Hippocampal formation (tissue), 2 donors: ENCODE measurements around the gene ITSN1.

Experiments
- DNase-seq, 2 donors: peaks; one replicate each; lab custom pipeline; 2025; lab: John Stamatoyannopoulos, UW

The ITSN1 gene

DNA sequence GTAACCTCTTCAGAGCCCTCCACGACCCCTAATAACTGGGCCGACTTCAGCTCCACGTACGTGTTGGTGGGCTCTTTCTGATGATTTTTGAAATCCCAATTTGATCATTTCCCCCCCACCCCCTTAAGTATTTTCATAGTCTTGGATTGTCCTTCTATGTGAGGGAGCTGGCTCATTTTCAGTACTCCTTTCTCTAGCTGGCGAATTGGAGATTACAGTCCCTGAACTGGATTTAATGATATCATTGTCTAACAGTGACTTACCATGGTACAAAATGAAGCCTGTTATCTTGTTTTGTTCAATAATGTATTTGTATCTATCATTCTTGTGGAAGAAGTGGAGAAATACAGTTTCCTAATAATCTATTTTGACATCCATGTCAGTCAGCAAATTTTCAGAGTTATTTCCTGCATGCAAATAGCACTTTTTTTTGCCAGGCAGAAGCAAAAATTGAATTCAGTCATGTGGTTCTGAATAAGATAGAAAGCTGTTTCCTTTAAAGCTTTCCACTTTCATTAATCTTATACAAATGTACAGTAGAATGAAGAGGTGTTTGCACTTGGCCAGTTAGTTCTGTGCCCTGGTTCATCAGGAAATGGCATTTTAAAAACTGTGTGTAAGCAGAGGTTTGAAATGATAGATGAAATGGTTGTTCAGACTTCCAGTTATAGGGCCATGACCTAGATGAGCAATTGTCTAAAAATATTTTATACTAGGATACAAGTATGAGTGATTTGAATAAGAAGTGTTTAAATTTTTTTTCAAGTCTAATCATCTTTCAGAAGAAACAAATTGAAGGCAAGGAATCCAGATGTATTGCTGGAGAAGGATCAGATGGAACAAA, 169.1 kb downstream of the ITSN1 start:
- DNase-seq, result no peak

DNA sequence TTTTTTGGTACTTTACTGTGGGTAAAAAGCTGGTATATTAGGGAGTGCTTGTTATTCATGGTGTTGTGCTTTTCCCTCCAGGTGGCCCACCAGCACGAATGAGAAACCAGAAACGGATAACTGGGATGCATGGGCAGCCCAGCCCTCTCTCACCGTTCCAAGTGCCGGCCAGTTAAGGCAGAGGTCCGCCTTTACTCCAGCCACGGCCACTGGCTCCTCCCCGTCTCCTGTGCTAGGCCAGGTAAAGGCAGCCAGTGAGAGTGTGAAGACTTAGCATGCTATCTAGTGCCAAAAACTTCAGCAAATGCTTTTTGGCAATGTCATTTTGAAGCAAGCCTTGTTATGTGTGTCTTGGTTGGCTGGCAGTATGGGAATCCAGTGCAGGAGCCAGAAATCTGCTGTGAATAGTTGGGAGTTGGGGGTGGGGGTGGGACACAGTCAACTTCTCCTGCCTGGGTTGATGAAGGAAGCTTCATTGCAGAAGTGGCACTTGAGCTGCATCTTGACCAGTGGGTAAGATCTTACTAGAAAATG, 171.6 kb downstream of the ITSN1 start:
- DNase-seq, result no peak

DNA sequence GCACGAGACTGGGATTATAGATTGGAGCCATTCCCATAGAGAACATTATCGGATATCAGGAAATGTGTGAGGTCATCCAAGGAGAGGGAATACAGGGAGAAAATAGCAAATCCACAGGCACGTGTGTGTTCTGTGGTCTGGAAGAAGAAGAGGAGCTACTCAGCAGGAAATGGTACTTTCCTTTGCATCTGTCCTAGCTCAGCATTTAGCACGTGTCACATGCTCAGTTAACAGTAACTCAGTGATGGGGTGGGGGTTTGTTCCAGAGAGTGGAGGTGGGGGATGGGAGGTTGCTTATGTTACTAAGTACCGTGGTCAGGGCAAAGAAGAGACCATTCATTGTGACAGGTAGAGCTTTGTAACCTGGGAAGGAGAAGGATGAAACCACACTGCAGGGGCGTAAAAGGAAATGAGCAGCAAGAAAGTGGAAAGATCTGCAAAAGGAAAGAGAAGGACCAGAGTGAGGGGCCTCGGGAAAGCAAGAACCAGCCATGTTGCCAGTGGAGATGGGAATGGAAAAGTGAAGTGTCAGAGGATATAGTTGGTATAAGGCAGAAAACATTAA, 172.9 kb downstream of the ITSN1 start:
- DNase-seq, result no peak

DNA sequence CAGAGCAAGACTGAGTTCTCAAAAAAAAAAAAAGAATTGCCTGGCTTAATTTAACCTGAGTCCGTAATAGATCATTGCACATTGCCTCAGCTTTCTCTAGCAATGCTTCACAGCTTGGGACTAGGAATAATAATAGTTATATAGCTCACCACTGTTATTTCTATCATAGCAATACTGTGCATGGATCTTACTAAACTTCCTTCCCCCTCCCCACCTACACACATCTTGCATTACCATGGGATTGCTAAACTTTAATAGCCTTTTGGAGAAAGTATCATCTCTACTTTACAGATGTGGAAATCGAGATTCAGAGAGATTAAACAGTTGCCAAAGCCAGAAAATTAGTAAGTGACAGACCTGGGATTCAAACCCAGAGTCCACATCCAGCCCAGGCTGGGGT, 173.9 kb downstream of the ITSN1 start:
- DNase-seq, result no peak

DNA sequence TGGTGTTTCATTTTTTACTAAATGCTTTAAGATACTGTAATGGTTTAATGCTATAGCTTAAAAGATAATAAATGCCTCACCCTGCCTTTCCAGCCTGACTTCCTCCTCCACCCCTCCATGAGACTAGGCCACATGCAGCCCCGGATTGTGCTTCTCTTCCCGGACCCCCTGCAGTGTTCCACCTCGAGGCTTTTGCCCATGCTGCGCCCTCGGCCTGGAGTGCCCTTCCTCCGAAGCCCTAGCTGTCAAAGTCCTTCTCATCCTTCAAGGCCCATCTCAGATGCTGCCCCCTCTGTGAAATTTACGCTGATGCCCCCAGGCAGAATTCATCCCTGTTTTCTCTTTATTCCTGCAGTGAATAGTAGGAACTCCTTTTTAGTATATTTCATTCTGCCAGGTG, 174.8 kb downstream of the ITSN1 start:
- no peak for DNase-seq

DNA sequence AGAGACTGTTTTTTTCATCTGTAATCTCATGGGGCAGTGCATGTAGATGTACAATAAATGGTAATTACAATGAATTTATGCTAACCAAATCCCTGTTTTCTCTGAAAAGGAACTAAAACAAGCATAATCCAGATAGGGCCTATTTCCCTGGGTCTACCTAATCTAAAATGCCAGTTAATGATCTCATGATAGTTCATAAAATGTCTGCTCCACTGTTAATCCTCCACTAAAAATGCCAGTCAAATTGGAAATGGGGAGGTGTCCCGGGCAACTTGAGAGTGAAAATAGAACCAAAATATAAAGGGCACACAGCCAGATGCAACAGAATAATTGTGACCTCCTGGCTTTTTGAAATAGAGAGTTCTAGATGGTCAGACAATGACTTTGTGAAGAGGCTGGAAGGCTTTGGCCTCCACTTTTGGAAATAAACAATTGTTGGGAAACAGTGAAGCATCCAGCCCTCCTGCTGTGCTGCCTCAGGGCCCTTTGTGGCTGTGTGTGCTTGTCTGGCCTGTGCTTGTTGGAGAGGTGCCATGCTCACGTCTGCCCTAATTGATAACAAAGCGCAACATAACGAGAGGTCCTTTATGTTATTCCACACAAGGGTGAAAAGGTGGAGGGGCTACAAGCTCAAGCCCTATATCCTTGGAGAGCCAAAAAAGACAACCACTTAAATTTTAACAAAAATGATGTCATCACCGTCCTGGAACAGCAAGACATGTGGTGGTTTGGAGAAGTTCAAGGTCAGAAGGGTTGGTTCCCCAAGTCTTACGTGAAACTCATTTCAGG, 175.6 kb downstream of the ITSN1 start:
- DNase-seq, result no peak

DNA sequence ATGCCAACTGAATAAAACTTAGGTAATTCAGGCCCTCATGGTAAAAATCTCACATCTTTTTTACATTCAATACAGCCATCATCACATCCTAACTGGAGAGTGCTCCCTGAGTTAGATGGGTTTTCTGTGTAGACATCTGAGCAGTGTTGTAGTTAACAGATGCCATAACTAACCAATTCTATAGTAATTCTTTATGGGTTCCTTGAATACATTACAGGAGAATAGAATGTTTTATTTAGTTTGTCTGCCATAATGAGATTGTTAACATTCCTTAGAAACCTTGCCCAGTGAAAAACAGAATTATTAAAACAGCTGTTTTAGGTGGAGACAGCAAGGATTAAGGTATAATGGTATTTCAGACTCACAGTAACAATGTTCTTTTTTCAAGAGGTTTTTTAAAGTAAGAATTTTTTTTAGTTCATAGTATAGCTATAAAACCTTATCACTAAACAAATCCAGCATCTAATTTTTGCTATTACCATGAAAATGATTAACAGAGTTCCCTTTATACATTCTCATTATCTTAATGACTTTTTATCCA, 178.0 kb downstream of the ITSN1 start:
- DNase-seq, result no peak

DNA sequence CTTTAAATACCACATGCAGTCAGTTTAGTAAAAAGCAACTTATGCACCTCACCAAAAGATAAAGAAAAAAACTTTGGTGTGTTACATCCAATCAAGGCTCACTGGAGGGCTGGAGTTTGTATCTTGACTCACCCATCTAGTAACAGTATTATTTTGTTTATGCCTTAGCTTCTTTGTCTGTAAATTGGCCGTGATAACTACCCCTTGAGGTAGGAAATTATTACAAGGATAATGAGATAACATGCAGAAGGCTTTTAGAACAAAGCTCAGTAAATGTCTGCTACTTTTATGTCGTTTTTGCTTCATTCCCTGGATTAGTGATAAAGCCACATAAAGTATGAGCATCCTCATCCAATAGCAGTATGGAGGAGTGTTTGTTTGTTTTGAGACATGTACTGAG, 178.5 kb downstream of the ITSN1 start:
- DNase-seq, result no peak

DNA sequence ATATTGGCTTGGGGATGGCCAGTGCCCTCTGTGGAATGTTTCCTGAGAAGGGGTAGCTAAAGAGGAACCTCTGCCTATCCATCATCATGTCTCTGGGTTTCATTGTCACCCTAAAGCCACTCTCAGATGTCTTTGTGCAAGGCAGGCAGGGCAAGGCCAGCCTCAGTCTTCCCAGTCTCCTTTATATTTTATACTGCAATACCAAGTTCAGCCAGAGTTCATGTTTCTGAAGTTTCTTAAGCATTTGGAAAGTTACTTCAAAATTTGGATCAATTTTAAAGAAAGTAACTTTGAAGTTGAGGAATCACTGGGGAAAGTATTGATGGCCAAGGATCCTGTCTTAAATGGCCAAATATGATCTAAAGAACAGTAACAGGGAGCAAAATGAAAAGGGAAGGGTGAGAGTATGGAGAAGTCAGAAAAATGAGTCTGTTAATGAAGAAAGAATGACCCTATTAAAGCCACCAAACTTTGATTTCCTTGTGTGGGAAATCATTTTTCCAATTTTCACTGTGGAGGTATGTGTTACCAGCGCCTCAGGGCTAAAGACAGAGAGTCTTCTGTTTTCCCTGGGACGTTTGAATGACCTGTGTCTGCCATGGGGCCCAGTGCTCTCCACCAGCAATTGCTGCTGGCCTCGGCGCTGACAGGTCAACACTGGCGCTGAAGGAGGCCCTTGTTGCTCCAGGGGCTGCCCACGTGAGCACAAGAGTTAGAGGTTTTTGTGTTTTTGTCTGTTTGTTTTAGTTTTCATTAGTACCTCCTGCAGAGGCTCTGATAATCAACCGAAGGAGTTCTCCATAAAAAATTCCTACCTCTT, 179.4 kb downstream of the ITSN1 start:
- no peak for DNase-seq

DNA sequence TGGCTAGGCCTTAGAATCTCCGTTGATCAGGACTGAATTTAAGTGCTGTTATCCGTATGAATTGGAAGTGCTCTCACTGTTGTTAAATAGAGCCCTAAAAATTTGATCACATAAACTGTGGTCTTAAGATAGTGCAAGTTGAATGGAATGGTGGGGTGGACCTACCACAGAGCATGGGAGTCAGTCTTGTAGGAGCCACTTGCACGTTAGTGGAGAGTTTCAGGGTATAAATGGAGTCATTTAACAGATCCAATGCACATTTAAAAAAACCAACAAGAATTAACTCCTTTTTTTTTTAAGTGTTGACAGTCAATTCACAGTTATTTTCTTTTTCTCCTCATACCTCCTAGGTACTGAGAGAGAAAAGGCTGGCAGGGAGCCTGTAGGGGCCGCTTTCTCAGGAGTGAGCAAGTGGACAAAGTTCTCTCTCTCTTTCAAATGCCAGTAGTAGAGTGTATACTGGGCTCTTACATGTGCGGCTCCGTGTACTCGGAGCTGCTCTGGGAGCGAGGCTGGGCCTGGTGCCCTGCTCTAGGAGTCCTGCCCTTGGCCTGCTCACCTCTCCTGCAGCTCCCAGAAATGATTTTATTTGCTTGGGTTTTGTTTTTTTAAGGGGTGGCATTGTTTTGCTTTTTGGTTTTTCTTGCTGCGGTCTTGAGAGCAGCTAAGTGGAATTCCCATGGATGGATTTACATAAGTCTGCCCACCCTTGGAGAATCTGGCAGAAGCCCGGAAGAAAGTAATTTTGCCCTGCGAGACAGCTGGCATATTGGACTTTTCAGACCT, 182.0 kb downstream of the ITSN1 start:
- no peak for DNase-seq

DNA sequence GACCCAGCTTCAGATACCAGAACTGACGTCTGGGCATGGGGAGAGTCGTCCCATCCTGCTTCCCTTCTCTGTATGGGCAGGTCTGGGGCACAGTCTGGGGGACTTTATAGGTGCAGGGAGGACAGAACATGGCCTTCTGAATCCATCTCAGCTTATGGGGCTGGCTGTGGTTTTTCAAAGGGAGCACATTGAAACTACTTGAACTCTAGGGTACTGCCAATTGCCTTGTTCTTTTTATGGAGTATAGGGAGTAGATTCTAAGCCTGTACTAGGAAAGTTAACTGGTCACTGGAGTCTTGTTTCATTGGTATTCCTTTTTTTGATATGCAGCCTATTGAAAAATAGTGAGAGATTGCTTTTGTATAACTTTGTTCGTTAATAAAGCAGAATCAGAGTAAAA, 183.1 kb downstream of the ITSN1 start:
- no peak for DNase-seq

DNA sequence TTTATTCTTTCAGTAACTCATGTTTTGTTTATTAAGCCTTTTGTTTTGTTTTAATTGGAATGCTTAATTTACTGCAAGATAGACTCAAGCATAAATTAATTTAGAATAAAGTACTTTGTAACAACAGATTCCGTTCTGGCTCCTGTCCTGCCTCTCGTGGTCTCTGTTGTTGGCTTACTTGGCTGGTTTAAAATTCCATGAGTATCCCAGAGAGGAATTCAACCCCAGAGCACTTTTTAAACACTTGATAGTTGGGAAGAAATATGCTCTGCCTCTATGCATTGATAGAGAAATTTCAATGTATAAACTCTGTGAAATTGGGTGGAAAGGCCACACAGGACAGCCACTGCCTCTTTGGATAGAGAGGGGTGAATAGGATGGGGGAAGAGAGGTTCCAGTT, 183.6 kb downstream of the ITSN1 start:
- DNase-seq, result no peak

DNA sequence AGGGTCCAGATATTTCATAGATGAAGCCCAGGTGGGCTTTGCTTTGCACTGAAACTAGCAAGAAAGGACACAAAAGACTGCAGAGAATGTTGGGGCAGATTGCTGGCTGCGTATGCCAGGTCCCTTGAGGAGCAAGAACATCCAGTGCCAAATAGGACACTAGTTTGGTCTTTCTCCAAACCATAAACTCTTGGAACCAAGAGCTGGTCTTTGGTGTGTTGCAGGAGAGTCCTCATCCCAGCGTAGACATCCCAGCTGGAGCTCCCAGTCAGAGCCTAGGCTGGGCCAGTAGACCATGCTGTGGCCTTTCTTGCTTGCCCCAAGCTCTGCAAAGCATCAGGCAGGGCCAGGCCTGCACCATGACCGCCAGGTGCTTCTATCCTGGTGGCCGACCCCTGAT, 185.8 kb downstream of the ITSN1 start:
- no peak for DNase-seq

DNA sequence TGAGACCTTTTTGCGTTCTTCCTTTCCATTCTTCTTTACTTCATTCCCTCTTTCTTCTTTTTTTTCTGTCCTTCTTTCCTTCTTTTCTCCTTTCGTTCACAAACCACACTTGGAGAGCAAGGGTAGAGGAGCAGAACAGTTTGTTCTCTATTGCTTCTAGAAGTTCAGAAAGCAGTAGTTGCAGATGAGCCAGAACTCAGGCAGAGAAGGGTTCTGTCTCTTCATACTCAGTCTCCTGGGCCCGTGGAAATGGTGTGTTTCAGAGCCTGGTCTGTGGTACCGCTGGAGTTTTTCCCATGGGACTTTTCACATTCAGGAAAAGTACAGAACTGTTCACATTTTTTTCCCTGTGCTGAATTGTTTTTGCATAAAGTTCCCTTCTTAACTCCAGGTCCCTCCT, 186.3 kb downstream of the ITSN1 start:
- DNase-seq, result no peak

DNA sequence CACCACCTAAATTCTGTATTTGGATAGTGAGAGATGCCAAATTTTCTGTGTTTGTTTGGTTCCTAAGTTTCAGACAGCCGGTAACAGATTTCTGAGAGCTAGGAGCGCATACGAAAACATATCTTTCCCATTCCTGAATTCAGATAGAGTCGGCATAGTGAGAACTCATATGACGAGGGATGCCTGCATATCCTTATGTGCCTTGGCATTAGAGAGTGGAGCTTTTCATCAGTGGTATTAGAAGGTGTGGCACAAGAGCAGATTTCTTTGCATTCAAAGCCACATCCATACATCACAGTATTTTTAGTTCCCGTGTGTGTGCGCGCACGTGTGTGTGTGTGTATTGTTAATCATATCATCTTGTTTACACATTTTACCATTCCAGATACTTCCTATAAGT, 187.5 kb downstream of the ITSN1 start:
- DNase-seq, result no peak

DNA sequence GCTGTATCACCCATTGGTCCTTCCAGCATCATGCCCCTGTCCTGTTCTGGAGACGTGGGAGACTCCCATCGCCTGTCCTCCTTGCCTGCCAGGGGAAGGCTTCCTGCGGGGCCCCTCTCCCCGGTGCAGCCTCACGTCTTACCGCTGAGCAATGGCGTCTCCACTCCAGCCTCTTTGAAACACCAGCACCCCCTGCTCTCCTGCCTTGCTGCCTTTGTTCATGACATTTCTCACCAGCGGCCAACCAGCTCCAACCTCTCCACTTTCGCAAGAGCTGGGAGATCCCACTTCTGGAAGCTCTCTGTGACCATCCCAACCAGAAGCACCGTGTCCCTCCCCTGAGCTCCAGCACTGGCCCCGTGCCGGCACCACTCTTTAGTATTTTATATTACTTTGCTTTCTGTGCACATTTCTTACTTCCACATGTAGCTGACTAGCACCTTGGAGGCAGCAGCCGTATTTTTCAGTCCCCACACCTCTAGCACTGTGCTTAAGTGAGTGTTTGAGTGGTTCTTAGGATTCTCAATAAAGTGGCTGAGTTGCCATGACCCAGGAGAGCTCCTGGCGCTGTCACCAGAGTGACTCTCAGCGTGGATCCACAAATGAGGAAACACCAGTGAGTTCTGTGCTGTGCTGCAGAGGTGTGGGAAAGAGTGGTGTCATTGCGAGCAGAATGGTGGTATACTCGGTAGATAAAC, 189.8 kb downstream of the ITSN1 start:
- no peak for DNase-seq

DNA sequence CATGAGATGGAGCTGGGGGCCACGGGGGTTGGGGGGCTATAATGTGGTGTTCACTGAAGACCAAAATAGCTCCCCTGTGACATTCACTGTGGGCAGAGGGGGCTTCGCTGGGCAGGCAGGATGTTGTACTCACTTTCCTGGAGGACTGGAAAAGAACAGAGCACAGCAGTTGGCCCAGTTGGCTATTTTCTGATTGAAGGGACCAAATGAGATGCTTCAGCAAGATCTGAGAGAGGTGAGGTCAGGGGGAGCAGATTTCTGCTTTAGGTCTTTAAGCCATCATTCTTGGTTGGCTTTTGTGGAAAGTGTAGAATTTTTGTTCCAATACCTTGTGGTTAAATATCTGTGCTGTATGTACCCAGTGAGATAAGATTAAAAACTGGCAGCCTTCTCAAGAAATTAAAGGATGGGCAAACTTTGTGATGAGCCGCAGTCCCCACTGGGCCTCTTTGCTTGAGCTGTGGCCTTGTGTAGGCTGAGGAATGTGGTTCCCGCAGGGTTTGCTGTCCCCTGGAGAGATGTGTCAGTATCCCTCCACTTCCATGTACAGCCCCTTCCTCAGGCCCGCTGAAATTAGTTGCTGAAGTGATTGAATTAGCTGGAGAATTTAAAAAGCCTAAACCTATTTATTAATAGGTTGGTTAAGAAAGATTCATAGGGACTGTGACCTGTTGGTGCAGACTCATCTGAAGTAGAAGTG, 192.7 kb downstream of the ITSN1 start:
- no peak for DNase-seq

DNA sequence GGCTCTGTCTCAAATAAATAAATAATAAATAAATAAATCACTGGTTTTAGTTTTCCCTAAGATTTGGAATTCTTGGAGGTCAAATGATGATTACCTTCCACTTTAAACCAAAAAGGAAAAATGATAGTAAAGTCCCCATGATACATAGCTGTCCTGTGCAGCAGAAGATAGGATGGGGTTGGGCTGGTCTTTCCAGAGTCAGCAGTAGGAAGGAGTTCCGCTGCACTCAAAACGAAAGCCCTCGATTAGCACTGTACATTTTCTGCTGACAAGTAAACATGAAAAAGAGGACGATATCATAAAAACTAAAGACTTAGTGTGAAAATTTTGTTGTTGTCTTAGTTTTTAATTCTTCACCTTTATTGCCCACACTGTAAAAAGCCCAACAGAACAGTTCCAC, 193.6 kb downstream of the ITSN1 start:
- no peak for DNase-seq

DNA sequence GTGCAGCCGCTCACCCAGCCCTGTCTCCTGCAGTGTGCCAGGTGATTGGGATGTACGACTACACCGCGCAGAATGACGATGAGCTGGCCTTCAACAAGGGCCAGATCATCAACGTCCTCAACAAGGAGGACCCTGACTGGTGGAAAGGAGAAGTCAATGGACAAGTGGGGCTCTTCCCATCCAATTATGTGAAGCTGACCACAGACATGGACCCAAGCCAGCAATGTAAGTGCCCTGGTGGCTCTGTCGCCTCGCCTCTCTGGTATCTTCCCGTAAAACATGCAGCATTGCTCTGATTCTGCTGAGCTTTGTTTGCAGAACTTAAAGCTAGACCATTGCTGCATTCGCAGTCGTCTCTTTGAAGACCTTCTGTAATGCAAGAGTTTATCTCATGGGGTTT, 194.1 kb downstream of the ITSN1 start:
- DNase-seq, result no peak
